Heart left ventricle (tissue), 16 donors: Measurements from ENCODE around the gene ARHGEF7. TPM values are rescaled to one million over a fixed set of nuclear protein-coding genes. Genes with fewer than 3 reads are reported as not detected.

Experiments
- ATAC-seq, 4 donors: fragments of 200-7000 bp; cut with Tn5 transposase; one replicate each; pipeline ENCODE4 v1.9.1; 2020 to 2022; ENCODE audit warnings: moderate library complexity in 4 of 4, mild to moderate bottlenecking in 3 of 4, moderate number of reproducible peaks in 1 of 4
- DNase-seq, 5 donors: peaks; one replicate each; pipeline ENCODE4 v3.0.0-alpha.2; 2020
- H3K27ac ChIP-seq, 12 donors: fragments of 200-600 bp; sonication (generic) in 4 of 12; one replicate each; pipeline versions ENCODE4 v1.5.0 to v1.8.0; 2016 to 2022; ENCODE audit warnings: mild to moderate bottlenecking in 2 of 12
- H3K27me3 ChIP-seq, 9 donors: fragments of 200-600 bp; sonication (generic) in 2 of 9; one replicate each; pipeline versions ENCODE4 v1.5.1 to v1.8.0; 2016 to 2022; ENCODE audit warnings: mild to moderate bottlenecking in 3 of 9
- H3K36me3 ChIP-seq, 9 donors: fragments of 200-600 bp; sonication (generic) in 2 of 9; one replicate each; pipeline versions ENCODE4 v1.5.0 to v1.8.0; 2018 to 2022; ENCODE audit warnings: mild to moderate bottlenecking in 2 of 9
- H3K4me1 ChIP-seq, 12 donors: fragments of 200-600 bp; sonication (generic) in 4 of 12; one replicate each; pipeline versions ENCODE4 v1.5.0 to v1.8.0; 2016 to 2022; ENCODE audit warnings: mild to moderate bottlenecking in 3 of 12
- H3K4me3 ChIP-seq, 12 donors: fragments of 200-600 bp; sonication (generic) in 4 of 12; one replicate each; pipeline versions ENCODE4 v1.5.0 to v1.8.0; 2017 to 2022; ENCODE audit warnings: mild to moderate bottlenecking in 9 of 12, moderate library complexity in 4 of 12
- H3K9me3 ChIP-seq, 12 donors: fragments of 200-600 bp; sonication (generic) in 4 of 12; one replicate each; pipeline versions ENCODE4 v1.5.0 to v1.8.0; 2016 to 2022; ENCODE audit warnings: mild to moderate bottlenecking in 1 of 12
- CTCF ChIP-seq, 12 donors: fragments of 200-600 bp; sonication (generic) in 4 of 12; IDR thresholded peaks; one replicate each; pipeline versions ENCODE4 v1.5.0 to v1.8.0; 2018 to 2022; ENCODE audit warnings: antibody characterized with exemption in 12 of 12, mild to moderate bottlenecking in 5 of 12
- POLR2A ChIP-seq, 2 donors: fragments of 450-650 bp; IDR thresholded peaks; one replicate each; pipeline ENCODE4 v1.6.1; 2017; ENCODE audit warnings: antibody characterized with exemption in 2 of 2, mild to moderate bottlenecking in 2 of 2, moderate library complexity in 2 of 2
- WGBS, 4 donors: extraction: QIAGEN DNeasy Blood & Tissue Kit in 2 of 4; methylation state at CpG; one replicate each; pipeline versions ENCODE4 v1.1.5 to v1.1.7; 2013 to 2018; 5-methylcytosine and 5-hydroxymethylcytosine counted together
- intact Hi-C, 10 donors: fragments of 100-400 bp; cut with DNase I; formaldehyde crosslinking; loops; one replicate each; pipeline versions ENCODE4 v1.11.1 to v1.14.2; 2022
- polyA plus RNA-seq, 2 donors: library from polyadenylated mRNA; stranded (reverse); fragments of 200-250 nt; gene quantifications; one replicate each; pipeline ENCODE4 v1.2.3, GENCODE V29; 2013
- total RNA-seq, 9 donors: library from RNA; depleted of rRNA in 2 of 9; stranded (reverse); fragments of >200 nt in 2 of 9; fragmentation: NEBNext Ultra II Directional in 3 of 9; extraction: Animal tissue kit (Norgen Biotek cat#: 25700) in 3 of 9; gene quantifications; one replicate each; pipeline versions ENCODE4 v1.1.0 to v1.2.4, GENCODE V29; 2016 to 2023
- donor health status: ischemic (EF 13 %, LVEDD 7.1; RV severe dilation, severe dysfunction).
- donor health status: healthy with polysubstance abuse.
- donor health status: DM: no; HTN: yes; CAD: no.
- donor health status: DM: no; HTN: no; CAD: no.
- donor health status: ischemic (EF 25% LVEDD 6.9; RV normal size, moderate dysfunction).
- donor health status: ischemic (EF 25% LVEDD 5.7; RV mildly dilated, moderate dysfunction).
- donor health status: healthy.
- donor health status: DM: yes; HTN: yes; CAD: no.
- donor health status: ischemic (EF 35%, LVEDD 5.7; RV mildly dilated, moderate dysfunction).
- donor health status: nonischemic (EF 11% LVEDD 7.7; RV severe dilation, severe dysfunction).
- donor health status: DM: yes; HTN: yes; CAD: no.
- donor health status: PGD.
- donor health status: ischemic (EF 29% LVEDD 5.4; RV normal size, mild dysfunction).
- donor health status: nonischemic (EF 23%, LVEDD 6.1; RV moderate dilation, normal function).

The ARHGEF7 gene
- total and polyA plus RNA-seq, 11 donors = 16.6 to 60.9 (median 37.5) TPM

GRCh38 chr13:111342721-111343120 lies 227.6 kb downstream of the ARHGEF7 start:
- whole genome bisulfite sequencing, 4 donors = 92 to 95% (median 94%) methylated on average over 9 of the region's 9 CpGs
- intact Hi-C loops = no loop called here
- Histone ChIP-seq H3K27me3 (no peaks in the 10 kb centered on the region), H3K27ac (no peak overlapping the region), H3K9me3 (no peaks in the 10 kb centered on the region), H3K36me3 (no peaks in the 10 kb centered on the region), H3K4me3 (no peak overlapping the region), H3K4me1 (no peaks in the 10 kb centered on the region)
- DNase-seq = no peak
- ATAC-seq = no peak
- TF ChIP-seq POLR2A (IDR thresholded peaks at IDR 0.05) = no peak

GRCh38 chr13:111343186-111343805 lies 228.2 kb downstream of the ARHGEF7 start:
- no peak for DNase-seq
- ATAC-seq = no peak
- no peak overlapping the region for H3K27ac ChIP-seq
- no peaks in the 10 kb centered on the region for H3K27me3 ChIP-seq
- H3K4me3 ChIP-seq = no peak overlapping the region
- intact Hi-C loops = no loop called here
- H3K36me3 ChIP-seq = no peaks in the 10 kb centered on the region
- 71 to 89% (median 85%) methylated on average over 11 of the region's 11 CpGs for WGBS, 4 donors
- no peaks in the 10 kb centered on the region for H3K9me3 ChIP-seq
- no peak for TF ChIP-seq POLR2A (IDR thresholded peaks at IDR 0.05)
- TF ChIP-seq CTCF (IDR thresholded peaks at IDR 0.05) = no peak
- no peaks in the 10 kb centered on the region for H3K4me1 ChIP-seq

GRCh38 chr13:111344471-111345191 lies 229.5 kb downstream of the ARHGEF7 start:
- TF ChIP-seq POLR2A (IDR thresholded peaks at IDR 0.05) = no peak
- peak in 1 of 12 donors; percentile 15 for TF ChIP-seq CTCF (IDR thresholded peaks at IDR 0.05)
- ATAC-seq = peak in 3 of 4 donors; percentile 47 to 59 (median 53)
- Histone ChIP-seq H3K27ac (no peak overlapping the region), H3K4me1 (no peaks in the 10 kb centered on the region), H3K27me3 (no peaks in the 10 kb centered on the region), H3K4me3 (no peak overlapping the region), H3K9me3 (no peaks in the 10 kb centered on the region), H3K36me3 (no peaks in the 10 kb centered on the region)
- no peak for DNase-seq
- intact Hi-C loops = no loop called here
- 68 to 79% (median 76%) methylated on average over 18 to 25 of the region's 25 CpGs for WGBS, 4 donors

- H3K27ac ChIP-seq = no peak overlapping the region
- no peak for ATAC-seq
- no peak for TF ChIP-seq POLR2A (IDR thresholded peaks at IDR 0.05)
- no peak for TF ChIP-seq CTCF (IDR thresholded peaks at IDR 0.05)
- no peaks in the 10 kb centered on the region for H3K36me3 ChIP-seq
- H3K4me3 ChIP-seq = no peak overlapping the region
- 90 to 93% (median 91%) methylated on average over 10 to 11 of the region's 11 CpGs for WGBS, 4 donors
- no peaks in the 10 kb centered on the region for H3K27me3 ChIP-seq
- no peaks in the 10 kb centered on the region for H3K9me3 ChIP-seq
- no peak for DNase-seq
- no peaks in the 10 kb centered on the region for H3K4me1 ChIP-seq
- intact Hi-C loops = no loop called here
Observed at GRCh38 chr13:111345682-111346081, 230.6 kb downstream of the ARHGEF7 start.
